H1 (cell line): ENCODE measurements around the gene LTBP1.

ENCODE experiments used
- ATF2 ChIP-seq: IDR thresholded peaks from 2 replicates; pipeline ENCODE4 v1.6.1; 2012; ENCODE audit warnings: low read length, inconsistent platforms
- EGR1 ChIP-seq: IDR thresholded peaks from 2 replicates; pipeline ENCODE4 v1.6.1; 2011; ENCODE audit warnings: low read depth, low read length, borderline replicate concordance
- POLR2A ChIP-seq, 2 experiments: IDR thresholded peaks; 1 replicate in 1 of 2; 2 replicates in 1 of 2; pipeline ENCODE4 v1.6.1; 2011; ENCODE audit warnings: low read depth in 2 of 2, low read length in 2 of 2, mild to moderate bottlenecking in 2 of 2; ENCODE audit errors: control extremely low read depth in 1 of 2
- TF ChIP-seq, protein P1 (sequence below), 3 experiments: IDR thresholded peaks; 1 replicate in 2 of 3; 2 replicates in 1 of 3; pipeline versions ENCODE4 v1.5.1 to v1.6.1; 2011; ENCODE audit warnings: low read length in 3 of 3, mild to moderate bottlenecking in 3 of 3, inconsistent platforms in 2 of 3, low read depth in 1 of 3, moderate library complexity in 1 of 3; ENCODE audit not compliant: insufficient read depth in 1 of 3; ENCODE audit errors: control extremely low read depth in 1 of 3

- TF ChIP-seq, protein P1, sequence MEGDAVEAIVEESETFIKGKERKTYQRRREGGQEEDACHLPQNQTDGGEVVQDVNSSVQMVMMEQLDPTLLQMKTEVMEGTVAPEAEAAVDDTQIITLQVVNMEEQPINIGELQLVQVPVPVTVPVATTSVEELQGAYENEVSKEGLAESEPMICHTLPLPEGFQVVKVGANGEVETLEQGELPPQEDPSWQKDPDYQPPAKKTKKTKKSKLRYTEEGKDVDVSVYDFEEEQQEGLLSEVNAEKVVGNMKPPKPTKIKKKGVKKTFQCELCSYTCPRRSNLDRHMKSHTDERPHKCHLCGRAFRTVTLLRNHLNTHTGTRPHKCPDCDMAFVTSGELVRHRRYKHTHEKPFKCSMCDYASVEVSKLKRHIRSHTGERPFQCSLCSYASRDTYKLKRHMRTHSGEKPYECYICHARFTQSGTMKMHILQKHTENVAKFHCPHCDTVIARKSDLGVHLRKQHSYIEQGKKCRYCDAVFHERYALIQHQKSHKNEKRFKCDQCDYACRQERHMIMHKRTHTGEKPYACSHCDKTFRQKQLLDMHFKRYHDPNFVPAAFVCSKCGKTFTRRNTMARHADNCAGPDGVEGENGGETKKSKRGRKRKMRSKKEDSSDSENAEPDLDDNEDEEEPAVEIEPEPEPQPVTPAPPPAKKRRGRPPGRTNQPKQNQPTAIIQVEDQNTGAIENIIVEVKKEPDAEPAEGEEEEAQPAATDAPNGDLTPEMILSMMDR (IDR thresholded peaks at IDR 0.05; ENCODE audit: control extremely low read depth in 1 of 3, insufficient read depth in 1 of 3, low read depth in 1 of 3, low read length in 3 of 3) = no peak
- TF ChIP-seq ATF2 (no peak), POLR2A (IDR thresholded peaks at IDR 0.05; ENCODE audit: control extremely low read depth in 1 of 2, low read depth in 2 of 2, low read length in 2 of 2) (no peak), EGR1 (no peak)
These were observed 395.4 kb downstream of the LTBP1 start for GRCh38 chr2:33342171-33342570.
